Adrenal gland (tissue), 12 donors: ENCODE measurements around the gene C2CD4B. TPM values are rescaled to one million over a fixed set of nuclear protein-coding genes. Genes with fewer than 3 reads are reported as not detected.

Experiments used
- DNase-seq, 7 donors: peaks; one replicate each; pipeline ENCODE4 v3.0.0-alpha.2; 2019 to 2020
- H3K27ac ChIP-seq, 5 donors: fragments of 200-600 bp; sonication (generic) in 4 of 5; 1 replicate in 3 of 5; 2 replicates in 2 of 5; pipeline versions ENCODE4 v1.5.1 to v1.8.0; 2016 to 2020; ENCODE audit warnings: mild to moderate bottlenecking in 1 of 5
- H3K27me3 ChIP-seq: fragments of 200-600 bp; 2 replicates; pipeline ENCODE4 v1.8.0; 2021
- H3K36me3 ChIP-seq, 2 donors: fragments of 200-600 bp; replicated peaks in 1 of 2; 1 replicate in 1 of 2; 2 replicates in 1 of 2; pipeline versions ENCODE4 v1.5.1 to v1.8.0; 2018 to 2022
- H3K4me1 ChIP-seq, 2 donors: fragments of 200-600 bp; replicated peaks in 1 of 2; 1 replicate in 1 of 2; 2 replicates in 1 of 2; pipeline versions ENCODE4 v1.5.1 to v1.8.0; 2018 to 2021
- H3K4me3 ChIP-seq, 4 donors: fragments of 200-600 bp; sonication (generic) in 3 of 4; one replicate each; pipeline ENCODE4 v1.5.1; 2016 to 2018
- H3K9me3 ChIP-seq, 3 donors: fragments of 200-600 bp; sonication (generic) in 1 of 3; replicated peaks in 1 of 3; 1 replicate in 2 of 3; 2 replicates in 1 of 3; pipeline versions ENCODE4 v1.5.1 to v1.8.0; 2016 to 2021
- CTCF ChIP-seq, 6 experiments: fragments of 450-650 bp in 4 of 6; fragments of 200-600 bp in 2 of 6; sonication (generic) in 1 of 6; IDR thresholded peaks; 1 replicate in 5 of 6; 2 replicates in 1 of 6; pipeline versions ENCODE4 v1.5.1 to v1.8.0; 2016 to 2021; ENCODE audit warnings: antibody characterized with exemption in 6 of 6, mild to moderate bottlenecking in 2 of 6, moderate library complexity in 1 of 6
- POLR2A ChIP-seq, 2 donors: fragments of 450-650 bp; IDR thresholded peaks; one replicate each; pipeline ENCODE4 v1.6.1; 2017; ENCODE audit warnings: antibody characterized with exemption in 2 of 2, mild to moderate bottlenecking in 2 of 2, moderate library complexity in 1 of 2
- WGBS, 4 donors: extraction: QIAGEN DNeasy Blood & Tissue Kit in 2 of 4; methylation state at CpG; one replicate each; pipeline versions ENCODE4 v1.1.5 to v1.1.7; 2013 to 2017; 5-methylcytosine and 5-hydroxymethylcytosine counted together
- intact Hi-C, 2 donors: fragments of 100-400 bp; cut with DNase I; formaldehyde crosslinking; loops; one replicate each; pipeline versions ENCODE4 v1.14.1 to v1.15.0; 2022 to 2023
- polyA plus RNA-seq, 3 donors: library from polyadenylated mRNA; stranded (reverse); fragments of 200-250 nt in 2 of 3; fragments of 350-450 nt in 1 of 3; fragmentation: Illumina TruSeq in 1 of 3; extraction: RNeasy Lipid Tissue Mini Kit (QIAGEN cat#74804) in 1 of 3; gene quantifications; one replicate each; pipeline ENCODE4 v1.2.3, GENCODE V29; 2013 to 2014
- total RNA-seq, 9 donors: library from RNA; depleted of rRNA in 4 of 9; stranded (reverse); fragments of >200 nt in 4 of 9; fragments of 120-200 nt in 1 of 9; fragmentation: NEBNext Ultra II Directional in 1 of 9; extraction: Animal tissue kit (Norgen Biotek cat#: 25700) in 1 of 9; gene quantifications; one replicate each; pipeline versions ENCODE4 v1.1.0 to v1.2.4, GENCODE V29; 2013 to 2023
- donor health status: healthy with polysubstance abuse.
- donor health status: Bipolar disorder and iron deficiency.
- donor health status: DM: yes; HTN: yes; CAD: no.
- donor health status: DM: no; HTN: no; CAD: no.
- donor health status: DM: no; HTN: no; CAD: no.
- donor health status: DM: yes; HTN: yes; CAD: no.

Gene C2CD4B
- total and polyA plus RNA-seq, 12 donors, result 0.61 to 3.6 (median 1.3) TPM; not detected in 3

GRCh38 chr15:62209821-62210220, 44.7 kb upstream of the C2CD4B start:
- DNase-seq, result no peak
- H3K4me1 ChIP-seq, result no peaks in the 10 kb centered on the region
- intact Hi-C loops, result no loop called here
- no peaks in the 10 kb centered on the region for H3K9me3 ChIP-seq
- H3K4me3 ChIP-seq, result no peak overlapping the region
- H3K27ac ChIP-seq, result no peak overlapping the region
- H3K36me3 ChIP-seq, result no peaks in the 10 kb centered on the region
- TF ChIP-seq CTCF (IDR thresholded peaks at IDR 0.05) (no peak), POLR2A (IDR thresholded peaks at IDR 0.05) (no peak)
- H3K27me3 ChIP-seq, result no peaks in the 10 kb centered on the region
- 83 to 94% (median 91%) methylated on average over 5 of the region's 5 CpGs for WGBS, 4 donors

- no peak overlapping the region for H3K4me3 ChIP-seq
- no peak overlapping the region for H3K27ac ChIP-seq
- H3K9me3 ChIP-seq, result no peaks in the 10 kb centered on the region
- H3K27me3 ChIP-seq, result no peaks in the 10 kb centered on the region
- H3K36me3 ChIP-seq, result no peaks in the 10 kb centered on the region
- DNase-seq, result no peak
- TF ChIP-seq CTCF (IDR thresholded peaks at IDR 0.05), result no peak
- no peak for TF ChIP-seq POLR2A (IDR thresholded peaks at IDR 0.05)
- WGBS, 4 donors, result 79 to 92% (median 85%) methylated on average over 1 of the region's 1 CpG
- intact Hi-C loops, result no loop called here
- no peaks in the 10 kb centered on the region for H3K4me1 ChIP-seq
Measured at GRCh38 chr15:62209322-62209721, 44.2 kb upstream of the C2CD4B start.

- no peaks in the 10 kb centered on the region for H3K27me3 ChIP-seq
- no peak overlapping the region for H3K27ac ChIP-seq
- WGBS, 4 donors, result 59 to 64% (median 62%) methylated on average over 3 of the region's 3 CpGs
- H3K9me3 ChIP-seq, result no peaks in the 10 kb centered on the region
- no peak for DNase-seq
- H3K4me3 ChIP-seq, result no peak overlapping the region
- H3K36me3 ChIP-seq, result no peaks in the 10 kb centered on the region
- TF ChIP-seq CTCF (IDR thresholded peaks at IDR 0.05), result no peak
- no peak for TF ChIP-seq POLR2A (IDR thresholded peaks at IDR 0.05)
- intact Hi-C loops, result no loop called here
- no peaks in the 10 kb centered on the region for H3K4me1 ChIP-seq
Measured at GRCh38 chr15:62208884-62209283, 43.8 kb upstream of the C2CD4B start.

- Histone ChIP-seq H3K4me1 (no peaks in the 10 kb centered on the region), H3K27me3 (no peaks in the 10 kb centered on the region), H3K4me3 (no peak overlapping the region), H3K27ac (no peak overlapping the region), H3K36me3 (no peaks in the 10 kb centered on the region), H3K9me3 (no peaks in the 10 kb centered on the region)
- 82 to 94% (median 85%) methylated on average over 9 of the region's 9 CpGs for WGBS, 4 donors
- intact Hi-C loops, result no loop called here
- no peak for TF ChIP-seq CTCF (IDR thresholded peaks at IDR 0.05)
- no peak for TF ChIP-seq POLR2A (IDR thresholded peaks at IDR 0.05)
- no peak for DNase-seq
Measured at GRCh38 chr15:62208367-62208766, 43.3 kb upstream of the C2CD4B start.
